Measurements from ENCODE around the gene IHH.

The IHH gene

DNA sequence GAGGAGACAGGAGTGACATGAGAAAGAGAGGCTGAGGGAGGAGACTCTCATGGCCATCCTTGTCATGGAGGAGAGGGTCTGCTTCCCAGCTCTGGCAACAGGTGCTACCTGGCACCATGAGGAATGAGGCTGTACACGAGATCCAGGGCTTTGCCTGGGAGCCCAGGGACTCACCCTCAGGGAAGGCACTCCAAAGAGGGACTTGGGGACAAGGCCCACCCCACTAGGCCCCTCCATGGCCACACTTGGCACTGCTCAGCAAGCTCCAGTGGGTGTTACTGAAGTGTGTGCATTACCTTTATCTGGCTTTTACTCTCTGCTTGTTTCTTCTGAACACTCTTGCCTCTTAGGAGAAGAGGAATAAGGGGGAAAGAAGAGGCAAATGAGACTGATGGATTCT, 22.1 kb downstream of the IHH start:
- no peak for DNase-seq (ENCODE audit: low read depth in 3 of 3)

DNA sequence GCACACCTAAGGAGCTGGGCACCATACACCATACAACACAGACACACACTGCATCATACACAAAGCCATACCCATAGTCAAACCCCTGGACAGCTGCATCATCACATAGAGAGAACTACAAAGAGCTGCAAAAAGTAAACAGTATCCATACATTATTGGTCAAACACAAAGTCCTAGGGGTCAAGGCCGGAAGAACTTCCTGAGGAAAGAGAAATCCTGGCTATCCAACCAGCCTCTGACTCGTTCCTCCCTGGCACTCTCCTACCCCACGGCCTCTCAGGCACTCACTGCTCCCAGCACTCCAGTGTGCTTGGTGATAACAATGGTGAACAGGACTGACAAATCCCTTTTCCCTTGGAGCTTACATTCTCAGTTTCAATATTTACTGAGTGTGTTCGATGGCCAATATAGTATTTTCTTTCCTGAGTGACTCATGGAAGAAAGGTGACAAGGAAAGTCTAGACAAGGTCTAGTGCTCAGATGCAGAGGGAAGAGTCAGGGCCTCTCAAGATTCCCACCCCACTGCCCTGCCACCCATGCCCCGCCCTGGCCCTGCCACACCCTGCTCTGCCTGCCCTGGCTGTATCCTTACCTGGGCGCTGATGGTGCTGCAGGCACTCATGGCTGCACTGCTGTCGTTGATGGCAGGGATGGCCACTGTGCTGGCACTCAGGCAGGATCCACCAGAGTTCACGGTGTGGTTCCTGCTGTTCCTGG, 22.8 kb downstream of the IHH start:
- no peak for DNase-seq (ENCODE audit: low read depth in 3 of 3)

DNA sequence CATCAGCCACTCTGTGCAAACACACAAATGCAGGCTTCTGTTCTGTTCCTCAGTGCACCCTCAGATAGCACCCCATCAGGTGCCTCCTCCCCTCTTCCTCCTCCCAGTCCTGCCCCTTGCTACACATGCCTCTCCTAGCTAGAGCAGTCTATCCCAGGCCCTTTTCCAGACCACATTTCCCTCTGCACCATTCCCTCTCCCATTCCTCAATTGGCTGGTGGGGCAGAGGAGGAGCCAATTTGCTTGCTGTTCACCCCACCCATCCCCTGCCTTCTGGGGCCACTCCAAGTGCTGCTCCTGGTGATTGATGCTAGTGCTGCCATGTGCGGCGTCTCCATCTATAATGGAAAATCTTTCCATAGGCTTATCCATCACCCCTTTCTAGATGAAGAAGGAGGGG, 24.8 kb downstream of the IHH start:
- no peak for DNase-seq (ENCODE audit: low read depth in 3 of 3)

DNA sequence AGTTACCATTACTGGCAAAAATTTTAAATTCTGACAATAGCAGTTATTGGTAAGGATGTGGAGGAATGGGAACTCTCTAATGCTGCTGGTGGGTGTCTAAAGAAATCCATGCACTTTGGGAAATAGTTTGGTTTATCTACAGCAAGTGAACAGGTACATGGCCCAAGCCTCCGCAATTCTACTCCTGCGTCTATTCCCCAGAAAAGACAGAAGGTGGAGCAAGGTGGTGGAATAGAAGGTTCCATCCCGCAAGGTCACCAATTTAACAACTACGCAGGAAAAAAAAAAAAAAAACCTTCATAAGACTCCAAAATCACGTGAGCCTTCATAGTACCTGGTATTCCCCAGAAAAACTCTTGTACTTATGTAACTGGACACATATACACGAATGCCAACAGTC, 25.9 kb downstream of the IHH start:
- no peak for DNase-seq (ENCODE audit: low read depth in 3 of 3)

DNA sequence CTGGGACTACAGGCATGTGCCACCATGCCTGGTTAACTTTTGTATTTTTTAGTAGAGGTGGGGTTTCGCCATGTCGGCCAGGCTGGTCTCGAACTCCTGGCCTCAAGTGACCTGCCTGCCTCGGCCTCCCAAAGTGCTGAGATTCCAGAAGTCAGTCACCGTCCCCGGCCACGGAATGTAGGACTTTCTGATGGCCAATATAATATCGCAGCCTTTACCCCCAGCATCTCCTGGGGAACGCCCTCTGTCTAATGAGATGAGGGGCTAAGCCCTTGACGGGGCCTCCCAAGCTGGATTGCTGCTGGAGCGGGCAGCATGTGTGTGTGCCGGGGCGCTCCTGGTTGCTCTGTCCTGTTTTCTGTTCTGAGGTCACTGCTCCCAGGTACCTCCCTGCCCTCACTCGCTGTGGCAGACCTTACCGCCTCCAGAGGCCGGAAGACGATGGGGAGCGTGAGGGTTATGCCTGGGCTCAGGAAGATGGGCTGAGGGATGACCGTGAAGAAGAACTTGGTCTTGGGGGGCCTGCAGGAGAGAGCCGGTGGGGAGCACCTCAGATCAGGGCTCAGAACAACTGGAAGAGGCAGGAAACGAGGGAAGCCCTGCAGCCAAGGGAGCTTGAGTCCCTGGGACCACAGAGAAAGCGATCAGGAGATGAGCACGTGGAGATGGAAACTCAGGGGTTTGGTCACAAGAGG, 28.5 kb downstream of the IHH start:
- no peak for DNase-seq (ENCODE audit: low read depth in 3 of 3)

DNA sequence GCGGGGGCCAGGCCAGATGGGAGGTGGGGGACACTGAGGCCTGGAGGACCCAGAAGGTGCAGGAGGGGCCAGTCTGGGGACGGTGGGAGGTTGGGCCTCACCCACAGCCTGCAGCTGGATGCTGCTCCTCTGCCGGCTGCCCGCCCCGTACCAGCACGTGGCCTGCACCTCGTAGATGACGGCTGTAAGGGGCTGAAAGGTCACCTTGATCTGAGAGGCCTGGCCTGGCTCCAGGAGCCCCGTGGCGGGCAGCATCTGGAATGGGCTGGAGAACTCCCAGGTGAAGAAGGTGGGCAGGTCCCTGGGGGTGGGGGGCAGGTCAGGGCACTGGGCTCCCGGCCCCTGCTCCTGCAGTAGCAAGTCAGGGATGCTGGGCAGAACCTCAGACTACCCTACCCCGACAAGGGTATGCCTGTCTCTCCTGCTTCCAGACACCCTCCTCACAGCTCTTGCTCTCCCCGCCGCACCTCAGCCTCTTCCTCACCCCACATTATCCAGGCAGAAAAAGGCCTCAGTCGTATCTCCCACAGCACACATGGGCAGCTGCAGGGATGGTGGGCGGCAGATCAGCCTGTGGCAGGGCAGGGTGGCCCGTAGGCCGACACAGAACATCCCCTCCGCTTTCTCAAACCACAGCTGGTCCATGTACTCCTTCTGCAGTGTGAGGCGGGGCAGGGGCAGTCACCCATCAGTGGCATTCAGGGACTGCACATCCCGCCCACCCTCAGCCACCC, 29.5 kb downstream of the IHH start:
- DNase-seq (ENCODE audit: low read depth in 3 of 3): no peak

DNA sequence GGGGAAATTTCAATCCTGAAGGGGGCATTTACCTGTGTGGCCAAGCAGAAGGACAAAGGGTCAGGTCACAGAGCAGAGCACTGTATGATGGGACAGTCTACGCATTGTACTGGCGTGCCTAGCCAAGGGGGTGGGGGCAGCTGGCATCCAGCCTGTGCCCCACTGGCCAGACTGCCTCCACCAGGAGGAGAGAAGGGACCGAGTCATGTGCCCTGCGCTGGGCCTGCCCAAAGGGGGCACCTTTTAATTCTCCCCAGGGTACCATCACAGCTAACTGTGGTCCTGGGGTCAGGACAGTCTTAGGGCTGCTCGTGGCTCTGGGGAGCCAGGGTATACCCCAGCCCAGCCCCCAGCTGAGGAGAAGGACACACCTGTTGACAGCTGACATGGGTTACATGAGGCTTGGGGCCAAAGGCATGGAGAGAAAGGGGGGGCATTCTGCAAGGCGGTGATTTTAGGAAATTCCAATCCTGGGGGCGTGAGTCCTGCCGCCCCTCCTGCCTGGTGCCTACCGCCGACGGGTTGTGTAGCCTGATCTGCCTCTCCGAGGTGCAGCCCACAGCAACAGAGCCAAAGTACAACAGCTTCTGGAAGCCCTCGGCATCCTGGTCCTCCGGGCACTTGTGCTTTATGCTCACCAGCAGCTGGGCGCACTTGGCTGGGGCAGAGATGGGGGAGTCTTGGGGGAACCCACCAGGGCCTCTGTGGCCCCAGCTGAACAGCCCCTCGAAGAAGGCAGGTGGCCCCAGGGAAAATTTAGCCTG, 30.4 kb downstream of the IHH start:
- DNase-seq (ENCODE audit: low read depth in 3 of 3): no peak

DNA sequence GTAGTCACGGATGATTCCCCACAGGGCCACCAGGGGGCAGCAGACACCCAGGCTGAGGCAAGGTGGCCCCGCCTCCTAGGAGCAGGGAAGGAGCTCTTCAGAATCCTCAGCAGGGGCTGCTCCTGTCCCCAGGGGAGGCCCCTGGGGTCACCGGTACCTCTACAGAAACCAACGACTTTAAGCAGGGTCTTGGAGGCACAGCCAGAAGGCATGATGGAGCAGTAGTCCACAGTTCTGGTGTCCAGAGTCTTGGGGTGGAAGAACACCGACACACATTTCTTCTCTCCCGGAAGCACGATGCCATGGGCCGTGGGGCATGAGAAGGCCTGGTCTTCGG, 30.9 kb downstream of the IHH start:
- DNase-seq (ENCODE audit: low read depth in 3 of 3): peak; percentile 58 to 63 (median 60)

DNA sequence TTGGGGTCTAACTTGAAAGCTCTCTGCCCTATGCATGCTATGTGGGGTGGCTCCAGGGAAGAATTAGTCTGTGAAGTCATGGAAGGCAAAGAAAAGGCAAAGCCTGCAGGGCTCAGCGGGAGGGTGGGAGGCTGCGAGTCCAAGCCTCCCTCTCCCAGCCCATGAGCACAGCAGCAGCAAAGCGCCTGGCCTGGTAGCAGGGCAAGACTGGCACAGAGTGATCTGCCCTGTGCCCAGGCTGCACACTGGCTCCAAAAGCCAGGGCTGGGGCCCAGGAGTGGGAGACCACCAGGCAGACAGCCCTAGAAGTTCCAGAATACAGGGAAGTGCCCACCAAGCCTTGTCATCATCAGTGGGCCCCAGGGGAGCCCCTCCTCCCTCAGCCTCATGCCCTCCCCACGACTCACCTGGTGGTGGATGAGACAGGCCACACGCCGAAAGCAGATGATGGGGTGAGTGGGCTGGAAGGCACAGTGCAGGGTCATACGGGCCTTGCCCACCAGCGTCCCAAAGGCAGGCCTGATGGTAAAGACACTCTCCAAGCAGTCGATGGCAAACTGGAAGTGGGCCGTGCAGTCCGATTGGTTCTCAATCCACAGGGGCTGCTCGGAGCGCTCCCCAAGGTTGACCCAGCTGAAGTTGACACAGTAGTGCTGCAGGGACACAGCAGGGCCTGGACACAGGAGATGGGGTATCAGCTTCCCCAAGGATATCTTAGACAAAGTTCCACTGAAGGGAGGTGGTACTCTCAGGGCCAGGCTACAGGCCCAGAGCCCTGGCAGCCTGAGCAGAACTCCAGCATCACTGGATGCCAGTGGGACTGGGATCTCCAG, 31.5 kb downstream of the IHH start:
- DNase-seq (ENCODE audit: low read depth in 3 of 3): no peak

DNA sequence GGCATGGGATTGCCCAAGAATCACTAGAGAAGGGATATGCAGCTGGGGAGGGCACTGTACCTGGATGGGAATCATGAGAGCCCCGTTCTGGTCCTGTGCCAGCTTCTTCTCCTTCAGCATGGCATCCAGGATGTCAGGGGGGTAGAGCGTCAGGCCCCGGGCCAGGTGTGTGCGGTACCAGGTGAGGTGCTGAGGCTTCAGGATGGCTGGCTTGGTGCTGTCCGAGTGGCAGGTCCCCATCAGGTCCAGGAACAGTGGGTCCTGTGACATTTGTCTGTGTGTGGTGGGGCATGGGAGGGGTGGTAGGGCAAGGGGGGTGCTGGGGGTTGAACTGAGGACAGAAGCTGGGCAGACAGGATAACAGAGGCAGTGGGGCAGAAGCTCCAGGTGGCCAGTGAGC, 32.6 kb downstream of the IHH start:
- DNase-seq (ENCODE audit: low read depth in 3 of 3): no peak

DNA sequence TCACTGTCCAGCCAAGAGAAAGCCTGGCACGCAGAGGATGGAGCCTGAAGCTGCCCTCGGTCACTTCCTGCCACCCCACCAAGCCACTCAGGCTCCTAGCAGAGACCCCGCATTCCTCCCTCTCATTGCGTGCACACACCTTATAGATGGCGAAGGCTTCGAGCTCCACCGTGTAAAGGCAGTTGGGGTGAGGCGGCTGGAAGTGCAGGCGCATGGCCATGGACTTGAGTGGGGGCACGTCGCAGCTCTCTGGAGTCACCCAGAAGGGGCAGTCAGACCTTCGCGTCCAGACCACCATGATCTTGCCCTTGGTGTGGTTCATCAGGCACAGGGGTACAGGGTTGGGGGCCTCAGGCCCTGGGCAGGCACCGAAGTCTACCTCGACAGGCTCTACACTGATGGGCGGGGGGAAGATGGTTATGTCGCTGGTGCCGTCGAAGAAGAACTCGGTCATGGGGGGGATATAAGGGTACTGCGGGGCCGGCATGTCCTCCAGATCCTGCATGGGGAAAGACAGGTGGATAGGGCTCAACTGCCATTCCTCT, 33.1 kb downstream of the IHH start:
- DNase-seq (ENCODE audit: low read depth in 3 of 3): no peak

DNA sequence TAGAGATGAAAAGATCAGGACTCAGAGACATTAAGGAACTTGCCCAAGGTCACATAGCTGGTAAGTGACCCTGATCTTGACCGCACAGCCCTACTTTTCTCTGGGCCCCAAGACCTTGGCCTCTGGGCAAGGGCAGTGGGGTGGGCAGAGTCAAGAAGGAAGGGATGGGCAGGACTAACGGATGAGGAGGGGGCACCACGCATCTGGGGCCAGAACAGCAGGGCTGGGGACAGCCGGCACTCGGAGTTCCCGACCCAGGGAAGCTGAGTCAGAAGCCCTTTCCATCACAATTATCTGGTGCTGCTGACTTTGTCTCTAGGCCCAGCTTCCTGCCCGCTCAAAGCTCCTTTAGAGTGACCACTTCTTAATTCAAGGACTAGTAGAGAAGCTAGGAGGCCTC, 33.8 kb downstream of the IHH start:
- DNase-seq (ENCODE audit: low read depth in 3 of 3): no peak

DNA sequence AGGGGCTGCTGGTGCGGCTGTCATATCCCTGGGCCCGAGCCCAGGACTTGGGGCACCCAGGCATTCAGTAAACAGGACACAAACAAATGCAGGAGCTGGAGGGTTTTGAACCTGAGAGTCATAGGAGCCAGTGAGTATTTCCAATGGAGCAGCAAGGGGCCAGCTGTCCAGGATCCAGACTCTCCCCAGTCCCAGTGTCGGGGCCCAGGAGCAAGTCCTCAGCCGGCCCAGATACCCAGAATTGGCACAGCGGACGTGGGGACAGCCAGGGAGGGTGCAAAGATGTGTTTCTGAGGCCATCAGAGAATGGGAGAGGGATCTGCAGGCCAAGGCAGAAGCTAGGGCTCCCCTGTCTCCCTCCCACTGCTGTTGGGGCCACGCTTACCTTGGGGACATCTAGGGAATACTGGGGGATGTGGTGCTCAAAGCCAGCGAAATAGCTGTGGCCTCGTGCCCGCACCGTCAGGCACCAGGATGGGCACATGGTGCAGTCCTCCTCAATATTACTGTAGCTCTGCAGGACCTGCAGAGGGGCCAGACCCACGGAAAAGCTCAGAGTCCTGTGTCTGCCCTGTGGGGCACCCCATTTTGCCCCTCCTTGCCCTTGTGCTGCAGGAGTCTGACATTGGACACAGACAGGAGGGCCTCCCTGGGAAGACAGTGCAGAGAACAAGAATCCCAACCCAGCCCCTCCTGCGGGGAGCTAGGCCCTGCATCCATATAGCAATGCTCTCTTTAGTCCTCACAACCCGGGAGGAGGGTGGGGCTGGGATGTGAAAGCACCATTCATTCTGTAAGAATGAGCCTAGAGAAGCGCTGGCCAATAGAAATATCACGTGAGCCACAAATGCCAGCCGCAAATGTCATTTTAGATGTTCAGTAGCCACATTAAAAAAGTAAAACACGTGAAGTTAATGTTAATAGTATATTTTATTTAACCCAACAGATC, 34.8 kb downstream of the IHH start:
- DNase-seq (ENCODE audit: low read depth in 3 of 3): no peak

DNA sequence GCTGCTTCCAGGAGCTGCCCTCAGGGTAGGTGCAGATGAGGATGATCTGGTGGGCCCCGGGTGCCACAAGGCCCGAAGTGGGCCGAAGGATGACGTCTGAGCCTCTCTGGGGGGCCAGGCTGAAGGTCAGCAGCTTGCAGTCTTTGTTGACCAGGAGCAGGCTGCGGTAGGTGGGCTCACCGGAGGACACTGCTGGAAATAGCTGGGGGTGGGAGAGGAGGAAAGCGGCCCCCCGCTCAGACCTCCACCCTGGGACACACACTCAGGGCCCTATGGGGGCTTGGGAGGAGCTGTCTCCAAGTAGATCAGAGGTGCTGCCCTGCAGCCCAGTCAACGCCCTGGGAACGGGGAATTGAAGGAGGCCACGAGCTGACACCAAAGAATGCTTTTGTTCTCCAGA, 36.7 kb downstream of the IHH start:
- no peak for DNase-seq (ENCODE audit: low read depth in 3 of 3)

DNA sequence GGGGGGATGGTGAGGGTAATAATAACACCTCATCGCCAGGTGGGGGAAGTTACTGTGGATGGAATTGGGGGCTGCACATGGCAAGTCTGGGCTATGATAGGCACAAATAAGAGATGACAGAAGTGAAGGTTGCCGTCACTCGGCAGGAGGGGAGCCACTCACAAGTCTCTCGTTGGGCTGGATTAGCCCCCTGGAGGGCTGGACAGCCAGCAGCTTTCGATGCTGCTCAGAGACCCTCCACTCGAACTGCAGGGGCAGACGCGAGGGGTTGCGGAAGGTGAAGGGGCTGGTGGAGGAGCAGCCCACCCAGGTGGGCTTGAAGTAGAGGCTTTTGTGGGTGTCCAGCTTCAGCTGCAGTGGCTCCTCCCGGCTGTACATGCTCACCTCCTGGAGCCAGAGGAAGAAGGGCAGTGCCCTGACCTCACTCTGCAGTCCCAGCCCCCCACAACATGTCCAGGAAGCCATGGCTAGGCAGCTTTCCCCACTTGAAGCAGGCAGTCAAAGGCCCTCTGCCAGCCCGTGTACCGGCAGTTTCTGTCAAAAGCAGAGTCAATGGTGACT, 37.6 kb downstream of the IHH start:
- DNase-seq (ENCODE audit: low read depth in 3 of 3): no peak

DNA sequence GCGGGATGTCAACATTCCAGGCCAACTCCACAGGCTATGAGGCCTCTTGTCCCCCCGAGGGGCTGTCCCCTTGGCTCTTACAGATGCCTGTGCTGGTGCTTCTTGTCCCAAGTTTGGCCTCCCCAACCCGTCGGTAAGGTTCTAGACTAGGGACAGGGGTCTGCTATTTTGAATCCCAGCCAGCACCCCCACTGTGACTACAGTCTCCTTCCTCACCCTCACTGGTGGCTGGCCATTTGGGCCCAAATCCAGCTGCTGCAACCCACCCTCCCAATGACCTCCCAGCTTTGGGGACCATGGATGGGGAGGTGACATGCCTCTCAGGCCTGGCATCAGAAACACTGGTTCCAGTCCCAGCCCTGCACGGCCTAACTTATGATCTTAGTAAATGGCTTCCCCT, 38.1 kb downstream of the IHH start:
- DNase-seq (ENCODE audit: low read depth in 3 of 3): no peak

DNA sequence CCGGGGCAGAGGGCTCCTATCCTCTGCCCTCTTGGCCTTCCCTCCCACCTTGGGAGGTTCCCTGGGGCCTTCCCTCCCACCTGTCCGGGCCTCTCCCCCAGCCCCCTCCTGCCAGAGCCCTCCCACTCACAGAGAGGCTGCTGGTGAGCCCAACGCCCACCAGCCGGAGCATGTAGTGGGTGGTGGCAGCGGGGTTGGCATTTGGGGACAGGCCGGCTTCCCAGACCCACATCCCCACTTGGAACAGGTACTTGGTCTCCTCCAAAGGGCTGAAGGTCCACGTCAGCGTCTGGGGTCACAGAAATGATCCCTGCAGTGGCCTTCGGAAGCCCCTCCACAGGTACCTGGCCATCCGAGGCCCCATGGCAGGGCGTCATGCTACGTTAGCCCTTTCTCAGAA, 38.7 kb downstream of the IHH start:
- DNase-seq (ENCODE audit: low read depth in 3 of 3): no peak

DNA sequence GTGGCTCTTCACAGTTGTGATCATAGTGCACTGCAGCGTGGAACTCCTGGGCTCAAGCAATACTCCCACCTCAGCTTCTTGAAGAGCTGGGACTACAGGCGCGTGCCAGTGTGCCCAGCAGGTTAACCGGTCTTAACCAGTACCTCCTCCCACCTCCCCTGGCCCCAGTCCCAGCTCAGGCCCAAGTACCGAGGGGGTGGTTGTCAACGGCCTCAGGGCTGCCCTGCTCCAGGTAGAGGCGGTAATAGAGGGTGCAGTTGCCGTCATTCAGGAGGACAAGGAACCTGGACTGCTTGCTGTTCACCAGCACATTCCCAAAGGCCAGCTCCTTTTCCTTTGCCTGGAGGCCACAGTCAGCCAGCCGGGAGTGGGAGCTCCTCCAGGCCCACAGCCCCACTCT, 39.1 kb downstream of the IHH start:
- DNase-seq (ENCODE audit: low read depth in 3 of 3): no peak

DNA sequence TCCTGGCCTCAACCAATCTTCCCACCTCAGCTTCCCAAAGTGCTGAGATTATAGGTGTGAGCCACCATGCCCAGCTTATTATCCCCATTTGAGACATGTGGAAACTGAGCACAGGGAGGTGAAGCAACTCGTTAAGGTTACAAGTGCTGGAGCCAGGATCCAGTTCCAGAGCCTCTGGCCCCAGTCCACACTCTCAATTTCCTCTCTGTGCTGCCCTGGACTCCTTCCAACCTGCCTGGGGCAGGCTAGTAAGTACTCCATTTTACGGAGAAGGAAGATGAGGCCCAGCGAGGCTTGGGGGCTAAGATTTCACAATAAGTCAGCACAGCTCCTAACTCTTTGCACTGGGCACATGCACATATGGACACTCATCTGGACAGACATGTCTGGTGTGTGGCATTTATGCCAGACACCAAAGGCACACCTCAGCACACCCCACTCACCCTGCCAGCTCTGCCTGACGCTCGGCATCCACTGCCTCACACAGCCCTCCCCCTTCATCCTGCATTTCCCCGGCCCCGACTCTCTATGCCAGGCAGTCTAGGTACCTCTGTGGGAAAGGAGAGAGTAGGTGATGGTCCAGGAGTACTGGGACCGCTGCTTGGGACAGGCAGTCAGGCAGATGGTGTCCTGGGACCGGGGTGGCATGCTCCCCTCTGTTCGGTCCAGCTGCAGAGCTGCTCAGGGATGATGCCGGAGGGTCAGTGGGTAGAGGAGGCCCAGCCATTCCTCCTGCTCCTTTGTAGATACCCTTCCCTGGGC, 39.9 kb downstream of the IHH start:
- DNase-seq (ENCODE audit: low read depth in 3 of 3): no peak
